ENCODE results near the gene KNOP1.

GRCh38 chr16:19681637-19682036 lies 36.4 kb downstream of the KNOP1 start:
- TF ChIP-seq CTCF (IDR thresholded peaks at IDR 0.05) (no peak), EP300 (IDR thresholded peaks at IDR 0.05) (no peak)

Measured in tibial nerve (tissue), 4 donors.